ENCODE results near the gene PPP4R3C.
"Not testable (repeated sequence)": the region's sequence is repeated elsewhere in the genome, so short reads cannot be mapped to it uniquely, and the experiment has no call there.

The PPP4R3C gene

GRCh38 chrX:27463187-27463586, at the start of gene PPP4R3C:
Gene PPP4R3C (minus strand): TSS chrX:27463341. CDS start chrX:27463296, 45 bp downstream.
- DNase-seq = no peak

DNA sequence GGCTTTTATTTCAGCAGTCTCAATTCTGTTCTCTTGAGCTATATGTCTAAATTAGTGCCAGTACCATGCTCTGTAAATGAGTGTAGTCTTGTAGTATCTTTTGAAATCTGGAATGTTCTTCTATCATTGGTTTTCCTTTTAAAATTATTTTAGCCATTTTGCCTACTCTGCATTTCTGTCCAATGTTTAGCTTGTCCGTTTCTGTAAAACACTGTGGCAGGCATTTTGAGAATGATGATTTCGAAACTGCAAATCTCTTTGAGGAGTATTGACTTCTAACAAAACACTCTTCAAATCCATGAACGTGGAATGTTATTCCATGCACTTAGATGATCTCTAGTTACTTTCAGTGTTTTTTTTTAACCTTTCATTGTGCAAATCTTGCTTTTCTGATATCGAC, 28.3 kb upstream of the PPP4R3C start:
- no peak for DNase-seq

GRCh38 chrX:27466051-27466450, 2.9 kb upstream of the PPP4R3C start:
- no peak for DNase-seq

DNA sequence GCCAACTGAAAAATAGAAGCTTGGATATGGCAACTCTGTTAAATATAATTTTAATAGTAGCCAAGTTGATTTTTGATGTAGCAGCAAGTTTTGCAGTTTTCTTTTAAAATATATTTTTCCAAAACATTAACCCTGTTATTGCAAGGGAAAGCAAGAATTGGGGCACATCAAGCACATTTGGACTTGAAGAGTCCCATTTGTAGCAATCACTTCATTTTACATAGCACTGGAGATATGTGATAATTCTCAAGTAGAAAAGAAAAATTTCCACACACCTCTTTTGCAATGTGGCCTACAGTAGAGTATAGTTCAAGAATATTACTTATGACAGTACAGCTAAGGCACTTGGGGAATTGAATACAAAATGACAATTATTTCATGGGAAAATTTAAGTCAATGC, 1.9 kb upstream of the PPP4R3C start:
- no peak for DNase-seq

DNA sequence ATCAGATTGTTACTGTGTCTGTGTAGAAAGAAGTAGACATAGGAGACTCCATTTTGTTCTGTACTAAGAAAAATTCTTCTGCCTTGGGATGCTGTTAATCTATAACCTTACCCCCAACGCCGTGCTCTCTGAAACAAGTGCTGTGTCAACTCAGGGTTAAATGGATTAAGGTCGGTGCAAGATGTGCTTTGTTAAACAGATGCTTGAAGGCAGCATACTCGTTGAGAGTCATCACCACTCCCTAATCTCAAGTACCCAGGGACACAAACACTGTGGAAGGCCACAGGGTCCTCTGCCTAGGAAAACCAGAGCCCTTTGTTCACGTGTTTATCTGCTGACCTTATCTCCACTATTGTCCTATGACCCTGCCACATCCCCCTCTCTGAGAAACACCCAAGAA, 4.0 kb downstream of the PPP4R3C start:
- not testable (repeated sequence) for DNase-seq

- not testable (repeated sequence) for DNase-seq
These were observed 4.6 kb downstream of the PPP4R3C start for GRCh38 chrX:27458544-27458943.

GRCh38 chrX:27451324-27451723, 11.8 kb downstream of the PPP4R3C start:
- no peak for DNase-seq

DNA sequence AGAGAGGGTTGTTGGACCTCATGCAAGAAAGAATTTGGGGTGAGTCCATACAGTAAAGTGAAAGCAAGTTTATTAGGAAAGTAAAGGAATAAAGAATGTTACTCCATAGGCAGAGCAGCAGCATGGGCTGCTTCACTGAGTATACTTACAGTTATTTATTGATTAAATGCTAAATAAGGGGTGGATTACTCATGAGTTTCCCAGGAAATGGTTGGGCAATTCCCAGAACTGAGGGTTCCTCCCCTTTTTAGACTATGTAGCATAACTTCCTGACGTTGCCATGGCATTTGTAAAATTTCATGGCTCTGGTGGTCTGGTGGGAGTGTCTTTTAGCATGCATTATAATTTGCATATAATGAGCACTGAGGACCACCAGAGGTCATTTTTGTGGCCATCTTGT, 16.7 kb downstream of the PPP4R3C start:
- no peak for DNase-seq

DNA sequence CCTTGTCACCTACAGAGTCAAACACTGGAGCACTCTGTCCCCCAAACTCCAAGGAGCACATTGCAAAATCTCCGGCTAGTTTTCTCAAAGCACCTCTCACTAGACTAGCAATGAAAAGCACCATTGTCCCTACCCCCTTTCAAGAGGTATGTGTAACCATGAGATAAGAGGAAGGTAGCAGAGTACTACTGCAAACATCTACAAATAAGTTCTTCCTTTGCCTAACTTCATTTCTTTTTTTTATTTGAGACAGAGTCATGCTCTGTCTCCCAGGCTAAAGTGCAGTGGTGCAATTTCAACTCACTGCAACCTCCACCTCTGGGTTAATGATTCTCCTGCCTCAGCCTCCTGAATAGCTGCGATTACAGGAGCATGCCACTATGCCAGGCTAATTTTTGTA, 17.7 kb downstream of the PPP4R3C start:
- DNase-seq = no peak

DNA sequence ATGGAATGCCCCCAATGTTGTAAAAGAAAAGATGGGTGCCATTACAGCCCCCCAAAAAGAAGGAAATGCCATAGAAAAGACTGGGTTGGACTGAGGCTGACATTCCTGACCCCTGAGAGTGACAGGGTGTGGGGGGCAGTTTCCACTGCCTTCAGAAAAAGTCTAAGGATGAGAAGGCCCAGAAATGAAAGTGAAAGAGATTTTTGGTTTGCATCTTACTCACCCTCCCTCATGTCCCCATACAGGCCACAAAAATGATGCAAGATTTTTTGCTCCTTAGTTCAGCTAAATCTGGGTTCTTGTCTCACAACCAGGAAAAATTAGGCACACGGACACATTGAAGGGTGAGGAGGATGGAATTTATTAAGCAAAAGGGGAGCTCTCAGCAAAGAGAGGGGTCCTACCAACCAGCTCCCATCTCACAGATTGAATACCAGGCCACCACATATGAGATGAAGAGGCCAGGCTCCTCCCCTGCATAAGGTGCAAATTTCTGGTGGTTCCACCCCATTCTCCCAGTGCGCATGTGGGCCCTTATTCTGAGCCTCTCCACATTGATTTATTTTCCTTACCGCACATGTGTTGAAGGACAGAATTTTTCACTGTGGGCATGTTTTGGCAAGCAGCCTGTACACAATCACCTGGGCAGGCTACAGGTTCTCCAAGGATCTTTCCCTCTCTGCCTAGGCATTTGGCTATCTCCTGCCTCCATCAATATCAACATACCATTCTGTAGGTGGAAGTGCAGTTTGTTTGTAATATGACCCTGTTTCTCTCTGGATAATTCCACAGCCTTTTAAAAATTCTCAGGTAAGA, 18.8 kb downstream of the PPP4R3C start:
- no peak for DNase-seq

GRCh38 chrX:27442392-27442791, 20.7 kb downstream of the PPP4R3C start:
- DNase-seq = not testable (repeated sequence)

GRCh38 chrX:27439771-27440170, 23.4 kb downstream of the PPP4R3C start:
- no peak for DNase-seq

DNA sequence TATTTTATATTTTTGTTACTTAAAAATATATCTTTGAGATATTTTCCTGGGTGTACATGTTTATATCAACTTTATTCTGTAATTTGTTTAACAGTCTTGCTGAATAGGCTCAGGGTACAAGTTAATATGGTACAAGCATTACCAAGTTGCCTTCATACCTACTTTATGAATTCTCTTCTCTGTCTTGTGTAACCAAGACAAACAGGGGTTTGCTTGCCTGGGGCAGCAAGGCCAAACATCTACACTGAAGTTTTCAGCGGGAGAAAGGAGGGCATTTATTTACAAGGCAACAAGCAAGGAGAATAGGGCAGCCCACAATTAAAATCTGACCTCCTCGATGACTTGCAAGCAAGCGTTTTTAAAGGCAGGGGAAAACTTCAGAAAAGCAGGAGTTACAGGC, 24.2 kb downstream of the PPP4R3C start:
- DNase-seq = no peak

DNA sequence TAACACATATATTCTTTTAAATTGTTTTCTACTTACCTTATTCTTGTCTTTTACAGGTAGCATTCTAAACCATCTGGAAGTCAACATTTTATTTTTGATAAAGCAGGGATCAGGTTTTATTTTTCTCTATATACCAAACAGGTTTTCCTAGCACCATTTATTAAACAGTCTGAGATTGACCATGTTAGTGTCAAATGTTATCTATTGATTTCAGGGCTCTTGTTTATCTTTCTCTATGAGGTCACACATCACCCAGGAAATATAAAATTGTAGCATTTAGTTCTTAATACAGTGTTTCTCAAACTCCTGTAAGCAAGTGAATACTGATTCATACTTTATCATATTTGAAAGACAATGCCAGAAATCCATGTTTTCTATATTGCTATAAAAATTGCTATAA, 28.1 kb downstream of the PPP4R3C start:
- no peak for DNase-seq
